Activated CD8-positive, alpha-beta memory T cell treated with anti-CD3 and anti-CD28 coated beads for 36 hours (primary cell): ENCODE results near the gene F2. TPM values are rescaled to one million over a fixed set of nuclear protein-coding genes. Genes with fewer than 3 reads are reported as not detected.

Experiments used
- CTCF ChIA-PET: fragments of 350-600 bp; sonication (Branson Sonifier 250); formaldehyde crosslinking; loops from one replicate; lab custom pipeline; 2021; ENCODE audit warnings: antibody characterized with exemption; lab: Charles Lee
- POLR2A ChIA-PET: fragments of 350-600 bp; sonication (Branson Sonifier 250); formaldehyde crosslinking; loops from one replicate; lab custom pipeline; 2021; ENCODE audit warnings: antibody characterized with exemption; lab: Charles Lee
- total RNA-seq, 2 experiments: library from RNA; stranded (reverse); gene quantifications; one replicate each; pipeline ENCODE4 v1.2.3, GENCODE V29; 2021

Gene F2
- total RNA-seq, 2 experiments from 2014 or later = not detected

DNA sequence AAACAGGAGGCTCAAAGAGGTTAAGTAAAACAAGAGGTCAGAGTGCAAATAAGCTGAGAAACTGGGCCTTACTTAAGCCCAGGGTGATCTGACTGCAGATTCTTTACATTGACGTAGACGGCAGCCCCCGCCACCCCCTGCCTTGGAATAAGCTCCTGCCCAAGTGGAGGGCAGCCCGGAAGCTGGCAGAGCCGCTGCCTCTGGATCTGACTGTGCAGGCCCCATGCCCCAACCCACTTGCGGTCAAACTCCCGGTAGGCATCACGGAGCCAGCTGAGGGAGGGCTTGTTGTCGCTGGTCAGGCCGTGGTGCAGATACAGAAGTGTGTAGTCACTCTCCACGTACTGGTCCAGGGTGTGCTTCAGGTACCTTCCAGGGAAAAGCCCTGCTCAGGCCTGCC is 37.2 kb upstream of the F2 start:
- ChIA-PET CTCF (no interaction called here), POLR2A (no interaction called here)

GRCh38 chr11:46682773-46683752 is 36.0 kb upstream of the F2 start:
- ChIA-PET CTCF (interaction anchor here (0.7 kb wide), 1 partner anchor 614 kb away, joined by 3 read pairs; no protein-coding TSS in a partner anchor), POLR2A (interaction anchor here (0.6 kb wide), 1 partner anchor 12 kb away, joined by 4 read pairs; no protein-coding TSS in a partner anchor)

GRCh38 chr11:46684367-46684766 is 34.6 kb upstream of the F2 start:
- CTCF ChIA-PET = no interaction called here
- POLR2A ChIA-PET = no interaction called here

DNA sequence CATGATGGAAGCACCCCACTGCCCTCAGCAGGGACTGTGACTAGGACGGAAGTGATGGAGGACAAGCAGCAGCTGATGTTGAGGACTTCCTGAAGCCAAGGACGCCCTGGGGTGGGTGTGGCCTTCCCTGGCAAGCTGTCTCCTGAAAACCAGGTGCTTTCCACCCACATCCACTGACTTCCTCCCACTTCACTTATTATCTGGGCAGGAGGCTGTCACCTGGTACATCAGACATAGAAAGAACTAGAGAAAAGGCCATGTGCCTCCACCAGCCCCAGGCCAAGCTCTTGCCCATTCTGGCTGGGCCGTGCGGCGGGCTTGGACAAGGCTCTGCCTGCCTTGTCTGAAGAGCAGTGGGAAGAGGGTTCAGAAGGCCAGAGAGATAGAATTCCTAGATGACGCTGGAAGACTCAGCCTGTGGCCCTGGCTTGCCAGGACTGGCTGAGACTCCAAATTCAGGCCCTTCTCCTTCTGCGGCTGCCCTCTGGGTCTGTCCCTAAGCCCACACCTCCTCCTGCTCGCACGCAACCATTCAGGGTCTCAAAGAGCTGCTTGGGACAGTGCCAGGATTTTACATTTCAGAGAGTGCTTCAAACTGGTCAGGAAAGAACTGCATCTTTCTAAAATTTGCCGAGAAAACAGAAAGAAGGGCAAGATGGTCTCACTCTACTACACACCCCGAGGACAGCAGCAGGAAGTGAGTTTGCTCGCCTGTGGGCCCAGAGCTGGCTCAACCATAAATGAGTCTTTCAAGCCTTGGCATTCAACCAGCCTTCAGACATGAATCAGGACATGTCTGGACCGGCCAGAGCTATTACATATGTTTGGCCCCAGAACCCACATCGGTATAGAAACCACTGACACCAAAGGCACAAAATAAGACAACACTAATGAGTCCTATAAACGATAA is 31.9 kb upstream of the F2 start:
- POLR2A ChIA-PET = no interaction called here

DNA sequence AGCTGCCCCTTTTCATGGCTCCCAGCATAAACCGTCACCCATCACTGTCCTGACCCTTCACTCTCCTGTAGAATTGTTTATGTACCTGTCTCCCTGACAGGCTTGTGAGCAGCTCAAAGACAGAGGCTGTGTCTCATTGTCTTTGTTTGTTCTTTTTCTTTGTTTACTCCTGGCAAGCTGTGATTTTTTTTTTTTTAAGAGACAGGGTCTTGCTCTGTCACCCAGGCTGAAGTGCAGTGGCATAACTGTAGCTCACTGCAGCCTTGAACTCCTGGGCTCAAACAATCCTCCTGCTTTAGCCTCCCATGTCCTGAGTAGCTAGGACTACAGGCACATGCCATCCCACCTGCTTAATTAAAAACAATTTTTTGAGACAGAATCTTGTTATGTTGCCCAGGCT is 28.3 kb upstream of the F2 start:
- POLR2A ChIA-PET = no interaction called here
- CTCF ChIA-PET = interaction anchor here (0.6 kb wide), 1 partner anchor 20 kb away, joined by 3 read pairs; no protein-coding TSS in a partner anchor

More for the DNA sequence above, 31.9 kb upstream of the F2 start:
- CTCF ChIA-PET = no interaction called here

DNA sequence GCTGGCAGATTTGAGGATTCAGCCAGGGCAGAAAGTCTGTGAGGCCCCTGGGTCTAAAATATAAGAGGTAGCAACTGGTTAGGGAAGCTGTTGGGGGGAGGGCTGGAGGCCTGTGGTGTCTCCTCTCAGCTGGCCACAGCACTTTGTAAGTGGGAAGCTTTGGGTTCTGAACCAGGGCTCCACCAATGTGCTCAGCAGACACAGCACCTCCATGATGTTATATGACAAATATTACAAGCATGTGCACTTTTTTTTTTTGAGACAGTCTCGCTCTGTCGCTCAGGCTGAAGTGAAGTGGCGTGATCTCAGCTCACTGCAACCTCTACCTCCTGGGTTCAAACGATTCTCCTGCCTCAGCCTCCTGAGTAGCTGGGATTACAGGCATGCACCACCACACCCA is 26.6 kb upstream of the F2 start:
- CTCF ChIA-PET = no interaction called here
- POLR2A ChIA-PET = interaction anchor here (0.5 kb wide), 1 partner anchor 844 kb away, joined by 4 read pairs; no protein-coding TSS in a partner anchor

DNA sequence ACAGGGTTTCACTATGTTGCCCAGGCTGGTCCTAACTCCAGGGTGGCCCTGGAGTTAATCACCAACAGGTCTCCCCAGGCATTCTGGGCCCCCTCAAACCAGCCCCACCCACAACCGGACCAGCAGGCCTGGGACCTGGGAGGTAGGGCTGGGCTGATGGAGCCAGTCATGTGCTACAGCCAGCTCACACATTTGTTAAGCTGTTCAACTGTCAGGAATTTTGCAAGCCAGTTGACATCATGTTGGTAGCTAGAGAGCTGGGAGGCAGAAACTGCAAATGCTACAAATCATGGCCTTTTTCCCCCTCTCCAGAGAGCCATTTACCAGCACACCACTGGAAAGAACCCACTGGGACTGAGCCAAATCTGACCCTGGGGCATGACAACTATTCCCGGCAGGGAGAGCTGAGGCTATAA is 25.4 kb upstream of the F2 start:
- CTCF ChIA-PET = interaction anchor here (1.4 kb wide), 1 partner anchor 14 kb away, joined by 3 read pairs; no protein-coding TSS in a partner anchor
- POLR2A ChIA-PET = no interaction called here

GRCh38 chr11:46694072-46694471 is 24.9 kb upstream of the F2 start:
- ChIA-PET CTCF (interaction anchor here (1.4 kb wide), 1 partner anchor 13 kb away, joined by 3 read pairs; no protein-coding TSS in a partner anchor), POLR2A (no interaction called here)

GRCh38 chr11:46694607-46695006 is 24.4 kb upstream of the F2 start:
- ChIA-PET POLR2A (no interaction called here), CTCF (interaction anchor here (1.4 to 1.6 kb wide), 2 partner anchors 13 to 24 kb away, joined by 3 read pairs; no protein-coding TSS in a partner anchor)

DNA sequence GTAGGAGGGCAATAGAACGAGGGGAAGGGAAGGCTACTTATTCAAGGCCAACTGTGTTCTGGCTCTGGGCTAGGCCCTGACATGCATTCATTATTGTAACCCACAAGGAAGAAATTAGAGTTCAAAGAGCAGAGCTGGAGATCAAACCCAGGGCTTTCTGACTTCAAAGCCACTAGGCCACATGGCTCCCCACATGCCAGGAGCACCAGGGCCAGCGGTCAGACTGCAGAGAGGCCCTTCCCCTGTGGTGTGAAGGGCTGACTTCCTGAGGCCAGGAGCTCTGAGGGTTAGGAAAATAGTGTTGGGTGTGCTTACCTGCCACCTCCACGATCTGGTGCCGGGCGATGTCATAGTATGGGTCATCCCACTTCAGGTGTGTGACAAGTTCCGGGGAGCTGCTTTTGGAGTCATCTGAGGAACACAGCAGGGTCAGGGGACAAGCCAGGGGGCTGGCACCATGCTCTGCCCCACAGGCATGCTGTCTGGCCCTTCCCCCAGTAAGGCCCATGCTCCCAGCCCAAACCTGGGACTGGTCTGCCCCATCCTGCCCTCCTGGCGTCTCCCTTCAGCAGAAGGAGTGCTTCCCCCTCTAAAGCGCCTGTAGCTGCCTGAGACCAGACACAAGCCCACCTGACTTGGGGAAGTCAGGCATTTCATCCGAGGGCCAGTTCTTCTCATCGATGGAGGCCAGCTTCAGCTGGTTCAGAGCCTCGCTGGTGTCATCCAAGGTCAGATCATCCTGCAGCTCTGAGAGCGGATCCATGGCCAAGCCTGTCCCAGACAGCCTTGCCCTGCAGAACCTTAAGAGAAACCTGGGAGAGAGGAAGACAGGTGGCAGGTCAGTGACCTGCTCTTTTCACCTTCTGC is 23.4 kb upstream of the F2 start:
- ChIA-PET POLR2A (no interaction called here), CTCF (interaction anchor here (0.6 to 1.6 kb wide), 3 partner anchors 10 to 25 kb away, joined by 3 to 4 read pairs (median 3); no protein-coding TSS in a partner anchor)

DNA sequence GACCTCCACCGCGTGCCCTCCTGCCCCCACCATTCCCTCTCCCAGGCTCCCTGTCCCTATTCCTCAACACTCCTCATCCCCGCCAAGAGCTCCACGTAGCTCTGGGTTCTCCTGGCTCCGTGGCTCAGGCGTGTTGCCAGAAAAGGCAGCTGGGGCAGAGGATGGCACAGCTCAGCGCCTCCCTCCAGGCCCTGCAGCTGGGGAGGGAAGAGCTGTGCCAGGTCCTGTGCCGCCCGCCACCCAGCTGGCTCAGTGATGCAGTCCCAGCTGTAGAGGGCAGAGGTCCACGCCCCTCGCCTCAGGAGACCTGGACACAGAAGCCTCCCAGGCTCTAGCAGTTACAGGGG is 22.8 kb upstream of the F2 start:
- ChIA-PET POLR2A (no interaction called here), CTCF (interaction anchor here (0.6 to 1.6 kb wide), 4 partner anchors 10 to 26 kb away, joined by 3 to 4 read pairs (median 3); no protein-coding TSS in a partner anchor)

DNA sequence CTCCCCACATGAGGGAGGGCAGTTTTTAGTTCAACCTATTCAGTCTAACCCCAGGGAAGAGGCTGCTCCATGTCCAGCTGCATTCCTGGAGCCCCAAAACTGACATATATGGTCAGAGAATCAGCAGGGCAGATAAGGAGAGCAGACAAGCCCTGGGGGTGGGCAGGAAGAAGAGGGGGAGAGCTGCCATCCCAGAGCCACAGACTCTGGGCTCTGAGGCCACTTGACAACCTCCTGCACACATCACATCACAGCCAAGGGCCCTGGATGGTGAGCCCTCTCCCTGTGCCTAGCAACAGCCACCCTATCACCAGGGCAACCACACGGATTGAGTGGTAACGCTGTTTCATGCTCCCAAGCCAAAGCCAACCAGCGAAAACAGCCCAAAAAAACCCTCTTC is 21.7 kb upstream of the F2 start:
- POLR2A ChIA-PET = interaction anchor here (0.5 kb wide), 1 partner anchor 12 kb away, joined by 5 read pairs; no protein-coding TSS in a partner anchor
- CTCF ChIA-PET = interaction anchor here (0.9 kb wide), 1 partner anchor 22 kb away, joined by 3 read pairs; no protein-coding TSS in a partner anchor

DNA sequence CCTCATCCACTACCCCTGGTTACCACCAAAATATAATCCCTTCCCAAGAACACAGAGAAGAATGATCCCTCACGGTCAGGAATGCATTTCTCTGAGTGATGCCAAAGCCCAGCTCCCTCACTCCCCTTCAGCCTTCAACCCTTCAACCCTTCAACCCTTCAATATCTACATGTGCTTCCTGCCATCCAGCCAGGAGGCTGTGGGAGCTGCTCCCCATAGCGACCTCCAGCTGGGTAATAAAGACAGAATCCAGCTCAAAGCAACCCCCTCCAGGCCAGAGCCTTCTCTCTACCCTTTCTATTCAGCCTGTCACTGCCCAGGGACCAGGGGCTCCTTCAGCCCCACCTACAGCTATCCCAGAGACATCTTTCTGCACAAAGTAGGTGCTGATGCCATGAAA is 21.3 kb upstream of the F2 start:
- ChIA-PET CTCF (no interaction called here), POLR2A (interaction anchor here (0.7 kb wide), 2 partner anchors 45 to 793 kb away, joined by 4 to 5 read pairs; no protein-coding TSS in a partner anchor)

DNA sequence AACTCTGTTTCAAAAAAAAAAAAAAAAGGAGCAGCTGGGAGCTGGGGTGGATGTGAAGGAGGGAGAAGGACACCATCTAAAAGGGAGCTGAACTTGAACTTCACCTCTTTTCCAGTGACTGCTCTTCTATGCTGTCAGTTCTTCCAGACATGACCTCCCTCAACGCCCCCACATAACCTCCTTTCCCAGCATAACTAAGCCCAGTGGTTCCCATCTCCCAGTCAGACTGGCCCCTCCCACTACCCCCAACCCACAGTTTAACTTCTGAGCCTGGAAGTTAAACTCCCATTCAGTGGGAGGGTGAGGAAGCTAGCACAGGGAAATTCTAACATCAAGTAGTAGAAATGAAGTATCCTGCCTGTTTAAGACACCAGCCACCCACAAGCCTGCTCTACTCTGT is 20.4 kb upstream of the F2 start:
- ChIA-PET CTCF (no interaction called here), POLR2A (interaction anchor here (0.6 to 0.7 kb wide), 3 partner anchors 46 to 792 kb away, joined by 3 to 5 read pairs (median 4); no protein-coding TSS in a partner anchor)

DNA sequence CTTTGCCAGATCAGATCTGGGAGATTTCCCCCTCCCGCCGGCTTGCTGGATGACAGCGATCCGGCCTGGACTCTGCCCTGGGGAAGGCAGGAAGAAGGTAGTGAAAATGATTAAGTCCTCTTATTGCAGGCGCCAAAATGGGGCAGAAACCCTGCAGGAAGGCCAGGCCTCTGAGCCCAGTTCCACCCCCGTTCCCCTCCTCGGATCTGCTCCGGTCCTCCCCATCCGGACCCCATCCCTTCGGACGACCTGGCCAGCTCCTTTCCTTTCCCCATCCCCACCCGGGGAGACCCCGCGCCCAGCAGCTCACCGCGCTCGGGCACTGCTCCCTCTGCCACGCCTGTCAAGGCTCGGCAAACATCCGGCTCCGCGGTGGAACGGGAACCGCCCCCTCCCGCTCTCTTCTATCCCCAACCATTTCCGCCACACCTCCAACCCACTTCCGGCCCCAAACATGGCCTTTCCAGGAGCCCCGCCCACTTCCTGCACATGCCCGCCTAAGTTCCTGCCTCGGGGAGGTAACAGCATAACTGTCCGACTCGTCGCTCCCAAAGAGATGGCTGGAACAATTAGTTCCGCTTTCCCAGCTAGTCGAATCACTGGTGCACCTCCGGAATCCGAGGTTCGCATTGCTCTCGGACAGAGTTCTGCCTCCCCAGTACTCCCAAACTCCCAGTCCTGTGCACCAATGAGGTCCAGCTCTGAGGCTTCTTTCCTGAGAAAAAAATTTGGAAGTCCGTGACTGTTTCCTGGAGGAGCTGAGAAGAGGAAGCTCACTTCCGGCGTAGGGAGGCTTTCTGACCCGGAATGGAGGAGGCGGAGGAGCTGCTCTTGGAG is 18.6 kb upstream of the F2 start, which contains the start of the genes ARHGAP1 and ZNF408:
Gene ARHGAP1, minus strand, starts transcription at position 379 of the 837 bp plus-strand sequence. CDS start 4,512 bp downstream, outside the sequence.
Gene ZNF408, plus strand, starts transcription at position 791 of the 837 bp plus-strand sequence. Its CDS starts 17 bp downstream, at position 808.
- CTCF ChIA-PET = interaction anchor here (0.9 kb wide), 1 partner anchor 31 kb away, joined by 3 read pairs; no protein-coding TSS in a partner anchor

DNA sequence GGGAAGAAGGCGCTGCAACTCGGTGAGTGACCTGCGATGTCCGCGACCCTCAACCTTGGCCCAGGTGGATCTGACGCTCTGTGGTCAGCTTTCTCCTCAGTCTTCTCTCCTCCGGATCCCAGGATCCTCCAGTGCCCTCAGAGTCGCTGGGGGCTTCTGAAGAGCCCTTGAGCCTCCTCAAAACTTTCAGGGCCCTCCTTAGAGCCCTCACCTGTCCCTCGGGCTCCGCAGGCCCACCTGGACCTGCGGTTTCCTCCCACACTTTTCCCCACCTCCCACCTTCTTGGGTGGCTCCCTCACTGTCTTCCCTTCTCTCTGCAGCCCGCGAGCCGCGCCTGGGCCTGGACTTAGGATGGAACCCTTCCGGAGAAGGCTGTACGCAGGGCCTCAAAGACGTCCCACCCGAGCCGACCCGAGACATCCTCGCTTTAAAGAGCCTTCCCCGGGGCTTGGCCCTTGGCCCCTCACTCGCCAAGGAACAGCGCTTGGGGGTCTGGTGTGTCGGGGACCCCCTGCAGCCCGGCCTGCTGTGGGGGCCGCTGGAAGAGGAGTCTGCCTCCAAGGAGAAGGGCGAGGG is 17.8 kb upstream of the F2 start:
- ChIA-PET CTCF (interaction anchor here (1.0 kb wide), 1 partner anchor 19 kb away, joined by 3 read pairs; no protein-coding TSS in a partner anchor), POLR2A (interaction anchor here (0.9 to 1.0 kb wide), 2 partner anchors 8 to 1065 kb away, joined by 3 read pairs; no protein-coding TSS in a partner anchor)

More for the DNA sequence above, 18.6 kb upstream of the F2 start, which contains the start of the genes ARHGAP1 and ZNF408:
- POLR2A ChIA-PET = interaction anchor here (0.9 to 1.1 kb wide), 3 partner anchors 9 to 1065 kb away, joined by 3 read pairs; no protein-coding TSS in a partner anchor
